Stimulated activated CD4-positive, alpha-beta T cell treated with anti-CD3 and anti-CD28 coated beads, Interleukin-4, amount 100 ng/mL, for 4 hours (primary cell): Measurements from ENCODE around the gene BCL10.

Experiments used
- DNase-seq, 2 experiments: peaks; one replicate each; pipeline ENCODE4 v3.0.0-alpha.2; 2020

Gene BCL10

DNA sequence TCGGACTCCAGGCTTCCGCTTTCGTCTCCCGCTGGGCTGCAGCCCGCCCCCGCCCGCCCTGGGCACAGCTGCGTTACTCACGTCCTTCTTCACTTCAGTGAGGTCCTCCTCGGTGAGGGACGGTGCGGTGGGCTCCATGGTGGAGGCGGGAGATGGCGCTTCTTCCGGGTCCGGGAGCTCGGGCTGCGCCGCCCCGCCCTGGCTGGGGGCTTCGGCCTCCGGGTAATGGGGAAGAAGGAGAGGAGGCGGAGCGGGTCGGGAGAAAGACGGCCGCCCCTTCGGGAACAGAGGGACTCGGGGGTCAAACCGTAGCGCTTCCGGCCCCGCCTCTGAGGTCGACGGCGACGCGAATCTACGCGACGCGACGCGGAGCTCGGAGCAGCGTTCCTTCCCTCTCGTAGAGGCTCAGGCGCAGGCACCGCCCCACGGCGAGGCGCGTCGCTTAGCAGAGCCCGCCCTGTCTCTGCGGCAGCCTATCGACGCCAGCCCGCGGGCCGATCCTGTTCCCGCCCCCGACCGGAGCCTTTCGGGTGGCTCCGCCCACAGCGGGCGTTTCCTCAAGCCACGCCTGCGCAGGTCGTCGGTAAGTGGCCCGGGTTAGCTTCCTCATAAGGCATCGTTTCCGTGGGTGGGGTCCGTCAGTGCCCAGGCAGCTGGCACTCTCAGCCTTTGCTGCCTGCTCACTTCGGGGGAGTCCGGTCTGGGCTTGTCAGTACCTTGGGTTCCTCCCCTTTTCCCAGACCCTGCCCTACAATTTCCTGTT, at the start of gene BCL10:
Gene BCL10 (minus strand): TSS at position 418 of the 763 bp plus-strand sequence. CDS start 280 bp downstream, at position 138.
- peak; percentile 95 to 97 for DNase-seq

DNA sequence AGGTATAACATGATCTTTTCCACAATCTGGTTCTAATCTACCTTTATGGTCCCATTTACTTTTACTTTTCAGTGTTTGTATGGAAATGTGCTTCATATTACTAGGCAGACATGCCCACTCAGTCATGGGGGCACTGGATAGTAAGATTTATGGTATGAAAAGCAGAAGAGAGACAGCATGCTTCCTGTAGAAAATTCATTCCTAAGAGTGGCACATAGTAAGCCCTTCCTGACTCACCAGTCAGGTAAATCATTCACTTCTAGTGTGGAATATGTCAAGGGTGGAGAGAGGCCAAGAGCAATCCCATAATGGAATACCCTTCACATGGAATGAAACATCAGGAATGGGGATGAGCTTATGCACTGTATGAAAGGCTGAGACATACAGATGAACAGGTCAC, 49.5 kb upstream of the BCL10 start:
- DNase-seq, result no peak

GRCh38 chr1:85323770-85324169, 47.3 kb upstream of the BCL10 start:
- DNase-seq, result no peak

DNA sequence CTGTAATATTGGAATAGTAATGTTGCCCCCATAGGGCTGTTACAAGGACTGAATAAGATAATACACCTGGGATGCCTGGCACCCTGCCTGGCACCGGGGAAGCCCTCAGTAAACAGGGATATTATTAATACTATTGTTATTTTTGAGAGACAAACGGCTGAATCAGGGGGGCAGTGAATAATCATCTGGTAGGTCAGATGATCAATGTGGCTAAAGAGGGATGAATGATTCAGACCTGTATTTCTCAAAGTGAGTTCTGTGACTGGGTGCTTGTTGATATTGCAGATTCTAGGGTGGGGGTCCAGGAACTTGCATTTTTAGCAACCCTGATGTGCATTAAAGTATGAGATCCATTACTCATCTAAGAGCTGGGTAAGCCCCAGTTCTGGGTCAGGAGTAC, 46.2 kb upstream of the BCL10 start:
- DNase-seq, result no peak

DNA sequence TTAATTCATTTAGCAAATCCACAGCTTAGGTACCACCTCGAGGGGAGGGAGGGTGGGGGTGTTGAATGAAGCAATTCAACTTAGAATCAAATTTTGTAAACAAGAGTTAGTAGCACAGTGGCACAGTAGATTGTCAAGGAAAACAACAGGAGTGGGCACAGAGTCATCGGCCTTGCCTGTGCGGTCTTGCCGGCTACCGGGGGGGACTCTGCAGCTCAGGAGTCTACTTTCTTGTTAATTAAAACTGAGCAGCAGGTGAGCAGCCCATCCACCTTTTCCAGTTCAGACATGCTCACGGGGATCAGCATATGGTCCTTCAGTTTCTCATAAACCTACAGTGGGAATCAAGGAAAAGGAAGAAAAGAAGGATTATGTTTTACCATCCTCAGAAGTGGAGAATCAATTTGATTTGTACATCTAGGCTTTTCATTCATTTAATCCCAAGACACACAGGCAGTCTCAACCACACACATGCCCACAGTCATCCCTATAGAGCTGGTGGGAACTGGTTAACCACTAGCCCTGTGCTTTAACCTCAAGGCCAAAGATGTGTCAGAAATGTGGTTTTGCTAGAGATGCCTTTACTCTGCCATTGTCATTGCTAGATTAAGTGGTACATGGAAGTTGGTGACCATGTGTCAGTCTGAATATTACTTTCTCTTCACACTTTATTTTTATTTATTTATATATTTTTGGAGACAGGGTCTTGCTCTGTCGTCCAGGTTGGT, 45.0 kb upstream of the BCL10 start:
- no peak for DNase-seq

DNA sequence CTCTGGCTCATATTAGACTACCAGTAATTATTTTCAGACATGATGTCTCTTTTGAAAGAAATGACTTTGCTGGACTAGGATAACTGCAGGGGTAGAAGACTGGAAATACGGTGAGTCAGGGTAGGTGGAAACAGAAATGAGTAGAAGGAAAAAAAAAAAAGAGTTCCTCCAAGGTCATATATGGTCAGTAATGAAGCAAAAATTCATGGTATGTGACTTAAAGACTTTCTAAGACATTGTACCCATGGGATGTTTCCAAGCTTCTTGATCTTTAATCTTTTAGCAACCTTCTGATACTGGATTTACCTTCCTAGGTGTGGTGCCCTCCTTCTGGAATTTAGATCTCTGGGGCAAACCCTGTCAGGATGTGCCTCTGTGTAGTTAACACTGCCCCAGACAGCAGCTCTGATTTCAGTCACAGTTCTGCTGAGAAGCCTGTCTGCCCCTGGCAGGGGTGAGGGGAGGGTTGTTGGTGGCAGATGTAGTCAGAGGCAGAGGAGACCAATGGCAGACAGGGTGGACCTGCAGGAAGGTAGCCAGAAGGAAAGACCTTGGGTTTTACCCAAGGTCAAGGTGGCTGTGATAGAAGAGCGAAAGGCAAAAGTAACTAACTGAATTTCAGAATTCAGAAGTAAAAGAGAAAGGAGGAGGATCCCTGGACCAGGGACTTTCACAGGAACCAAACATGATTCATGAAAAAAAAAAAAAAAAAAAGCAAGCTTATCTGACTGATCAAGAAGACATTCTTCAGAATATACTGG, 44.1 kb upstream of the BCL10 start:
- DNase-seq, result no peak

DNA sequence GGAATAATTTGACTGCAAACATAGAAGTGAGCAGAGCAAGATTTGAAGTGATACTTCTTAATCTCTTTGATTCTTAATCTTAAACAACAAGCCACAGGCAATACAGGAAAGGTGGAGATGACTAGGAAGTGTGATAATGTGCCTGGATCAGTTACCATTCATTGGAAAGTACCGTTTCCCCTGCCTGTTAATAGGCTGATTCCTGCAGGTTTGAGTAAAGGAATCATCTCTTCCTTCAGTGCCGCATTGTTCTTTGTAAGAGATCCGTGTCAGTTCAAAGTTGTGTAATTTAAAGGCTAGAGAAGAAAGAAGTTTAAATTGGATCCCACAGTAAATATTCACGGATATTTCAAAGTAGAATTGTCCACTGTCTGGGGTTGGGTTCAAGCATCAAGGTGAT, 43.5 kb upstream of the BCL10 start:
- DNase-seq, result no peak

DNA sequence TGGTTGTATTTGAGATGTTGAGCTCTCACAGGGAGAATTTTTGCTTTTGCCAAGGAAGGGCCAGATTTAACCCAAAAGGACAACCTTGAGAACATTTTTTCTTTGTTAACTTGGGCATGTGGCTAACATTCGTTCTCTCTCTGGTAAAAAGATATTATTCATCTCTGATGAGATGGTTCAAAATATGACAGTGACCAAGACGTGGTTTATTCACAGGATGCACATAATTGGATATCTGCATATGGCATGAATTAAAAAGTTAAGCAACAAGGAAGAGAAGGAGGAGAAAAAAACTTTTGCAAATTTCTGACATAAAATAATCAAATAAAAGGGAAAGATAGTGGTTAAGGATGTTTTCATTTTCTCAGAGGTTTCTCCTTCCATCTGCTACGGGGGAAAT, 43.1 kb upstream of the BCL10 start:
- no peak for DNase-seq

DNA sequence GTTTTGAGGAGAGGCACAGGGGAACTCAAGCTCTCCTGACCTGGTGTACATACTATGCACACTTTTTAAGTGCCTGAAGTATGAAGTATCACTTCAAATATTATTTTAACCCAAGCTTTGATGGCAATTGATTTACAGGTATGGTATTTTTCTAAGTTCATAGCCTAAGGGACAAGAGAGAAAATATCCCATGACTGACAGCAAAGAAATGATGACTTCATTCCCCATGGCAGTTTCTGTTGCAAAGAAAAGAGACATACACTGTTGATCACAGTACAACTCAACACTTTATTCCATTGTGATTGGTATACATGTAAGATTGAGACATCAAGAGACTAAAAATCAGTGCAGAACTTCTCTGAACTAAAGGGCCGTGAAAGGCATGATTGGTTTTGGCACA, 41.8 kb upstream of the BCL10 start:
- no peak for DNase-seq

DNA sequence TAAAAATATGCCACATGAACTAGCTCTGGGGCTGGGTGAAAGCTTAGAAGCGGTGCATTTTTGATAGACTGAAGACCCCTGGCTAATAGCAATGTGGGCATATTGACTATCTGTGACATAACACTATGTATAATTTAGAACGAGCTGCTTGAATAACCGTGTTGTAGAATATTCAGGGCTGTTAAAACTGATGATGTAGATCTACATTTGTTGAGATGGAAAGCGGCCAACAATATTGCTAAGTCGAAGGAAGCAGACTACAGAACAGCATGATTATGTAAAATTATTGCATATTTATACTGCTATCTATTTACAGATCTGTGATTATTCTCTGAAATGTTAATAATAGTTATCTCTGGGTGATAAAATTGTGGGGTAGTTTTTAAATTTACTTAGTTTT, 41.1 kb upstream of the BCL10 start:
- DNase-seq, result no peak

DNA sequence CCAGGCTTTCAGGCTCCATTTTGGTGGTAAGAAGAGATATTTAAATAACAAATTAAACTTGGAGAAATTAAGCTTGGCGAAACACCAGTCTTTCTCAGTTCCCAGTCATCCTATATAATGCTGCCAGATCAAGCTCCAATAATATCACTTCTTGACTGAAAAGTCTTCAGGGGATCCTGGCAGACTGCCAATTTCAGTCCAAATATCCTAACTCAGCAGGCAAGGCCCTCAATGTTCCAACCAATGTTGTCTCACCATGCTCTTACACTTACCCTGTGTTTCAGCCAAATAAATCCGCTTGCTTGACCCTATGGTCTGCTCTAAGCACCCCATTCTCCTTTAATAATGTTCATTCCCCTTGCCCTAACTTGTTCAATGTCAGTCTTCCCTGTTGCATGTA, 39.9 kb upstream of the BCL10 start:
- no peak for DNase-seq

GRCh38 chr1:85315789-85316188, 39.4 kb upstream of the BCL10 start:
- no peak for DNase-seq

- no peak for DNase-seq
Observed at GRCh38 chr1:85314726-85315125, 38.3 kb upstream of the BCL10 start.

GRCh38 chr1:85313888-85314696, 37.7 kb upstream of the BCL10 start:
- no peak for DNase-seq

- no peak for DNase-seq
Observed at GRCh38 chr1:85311818-85312217, 35.4 kb upstream of the BCL10 start.

- DNase-seq, result no peak
Observed at GRCh38 chr1:85308833-85309350, 32.5 kb upstream of the BCL10 start.

GRCh38 chr1:85307987-85308832, 31.8 kb upstream of the BCL10 start:
- DNase-seq, result peak; percentile 42 to 63

GRCh38 chr1:85306236-85306635, 29.8 kb upstream of the BCL10 start:
- no peak for DNase-seq

GRCh38 chr1:85303440-85304162, 27.2 kb upstream of the BCL10 start:
- no peak for DNase-seq

DNA sequence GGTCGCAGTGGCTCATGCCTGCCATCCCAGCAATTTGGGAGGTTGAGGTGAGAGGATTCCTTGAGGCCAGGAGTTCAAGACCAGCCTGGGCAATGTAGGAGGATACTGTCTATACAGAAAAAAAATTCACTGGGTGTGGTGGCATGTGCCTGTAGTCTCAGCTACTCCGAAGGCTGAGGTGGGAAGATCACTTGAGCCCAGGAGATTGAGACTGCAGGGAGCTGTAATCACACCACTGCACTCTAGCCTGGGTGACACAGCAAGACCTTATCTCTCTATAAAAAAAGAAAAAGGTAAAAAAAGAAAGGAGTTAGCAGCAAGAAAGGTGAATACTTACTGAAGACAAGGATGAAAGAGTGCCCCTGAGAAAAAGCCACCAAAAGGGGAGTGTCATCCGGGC, 23.7 kb upstream of the BCL10 start:
- DNase-seq, result no peak
